CD4-positive, alpha-beta T cell (primary cell): Measurements from ENCODE around the gene MRNIP. TPM values are rescaled to one million over a fixed set of nuclear protein-coding genes. Genes with fewer than 3 reads are reported as not detected.

Source experiments
- ATAC-seq: fragments of 200-7000 bp; cut with Tn5 transposase; one replicate; pipeline ENCODE4 v1.10.0; 2022; ENCODE audit warnings: mild to moderate bottlenecking; ENCODE audit not compliant: poor library complexity
- CTCF ChIA-PET: fragments of 350-600 bp; sonication (Branson Sonifier 250); formaldehyde crosslinking; loops from one replicate; lab custom pipeline; 2021; ENCODE audit warnings: antibody characterized with exemption, inconsistent platforms; lab: Charles Lee
- POLR2A ChIA-PET: fragments of 350-600 bp; sonication (Branson Sonifier 250); formaldehyde crosslinking; loops from one replicate; lab custom pipeline; 2021; ENCODE audit warnings: antibody characterized with exemption, inconsistent platforms; lab: Charles Lee
- DNase-seq, 14 experiments: peaks; one replicate each; pipeline ENCODE4 v3.0.0-alpha.2; 2013 to 2020; ENCODE audit warnings: mixed read lengths in 2 of 14
- H3K27ac ChIP-seq, 2 donors: one replicate each; pipeline versions ENCODE4 v1.5.1 to v1.7.0; 2013; ENCODE audit warnings: low read length in 2 of 2, low read depth in 1 of 2, mild to moderate bottlenecking in 1 of 2
- H3K27me3 ChIP-seq, 2 experiments: 1 replicate in 1 of 2; 2 replicates in 1 of 2; pipeline versions ENCODE4 v1.6.1 to v1.7.0; 2013; ENCODE audit warnings: low read length in 2 of 2, control low read depth in 1 of 2, mild to moderate bottlenecking in 1 of 2, moderate library complexity in 1 of 2; ENCODE audit not compliant: insufficient read depth in 2 of 2, control insufficient read depth in 1 of 2
- H3K36me3 ChIP-seq: one replicate; pipeline ENCODE4 v1.6.1; 2013; ENCODE audit warnings: low read length, control low read depth; ENCODE audit not compliant: insufficient read depth
- H3K4me1 ChIP-seq: one replicate; pipeline ENCODE4 v1.6.1; 2013; ENCODE audit warnings: low read length, control low read depth; ENCODE audit not compliant: insufficient read depth
- H3K4me3 ChIP-seq: one replicate; pipeline ENCODE4 v1.5.1; 2013; ENCODE audit warnings: mild to moderate bottlenecking, low read length, moderate library complexity
- H3K9me3 ChIP-seq, 2 experiments: 1 replicate in 1 of 2; 2 replicates in 1 of 2; pipeline versions ENCODE4 v1.6.1 to v1.7.0; 2013; ENCODE audit warnings: low read length in 2 of 2, mild to moderate bottlenecking in 2 of 2, control low read depth in 1 of 2, moderate library complexity in 1 of 2; ENCODE audit not compliant: control insufficient read depth in 1 of 2, insufficient read depth in 1 of 2
- H3K27ac Mint-ChIP-seq: one replicate; pipeline ENCODE4 v1.8.0; 2020; ENCODE audit warnings: mixed read lengths
- H3K27me3 Mint-ChIP-seq: one replicate; pipeline ENCODE4 v1.8.0; 2021; ENCODE audit warnings: mixed read lengths
- H3K36me3 Mint-ChIP-seq: one replicate; pipeline ENCODE4 v1.8.0; 2021; ENCODE audit warnings: low read depth, mixed read lengths
- H3K4me1 Mint-ChIP-seq: one replicate; pipeline ENCODE4 v1.8.0; 2021; ENCODE audit warnings: low read depth, mixed read lengths
- H3K4me3 Mint-ChIP-seq: one replicate; pipeline ENCODE4 v1.8.0; 2020; ENCODE audit warnings: mild to moderate bottlenecking, mixed read lengths
- H3K9me3 Mint-ChIP-seq: one replicate; pipeline ENCODE4 v1.8.0; 2020; ENCODE audit warnings: mixed read lengths
- intact Hi-C, 2 experiments: fragments of 100-400 bp; cut with DNase I in 1 of 2; cut with micrococcal nuclease in 1 of 2; formaldehyde crosslinking; loops; one replicate each; pipeline versions ENCODE4 v1.15.1 to v1.9.0; 2023 to 2025; cut with DNase I, micrococcal nuclease
- total RNA-seq, 174 experiments: library from RNA in 2 of 174; stranded (reverse) in 2 of 174; gene quantifications; one replicate each; pipeline ENCODE4 v1.2.3 and lab custom pipeline; 2021 to 2026
- TF ChIP-seq, protein P1 (sequence below): fragments of 200-600 bp; IDR thresholded peaks from one replicate; pipeline ENCODE4 v1.8.0; 2022; ENCODE audit warnings: antibody characterized with exemption, mild to moderate bottlenecking

The MRNIP gene
- total RNA-seq, 2 experiments from 2014 or later, result 31.8 to 32.8 TPM

DNA sequence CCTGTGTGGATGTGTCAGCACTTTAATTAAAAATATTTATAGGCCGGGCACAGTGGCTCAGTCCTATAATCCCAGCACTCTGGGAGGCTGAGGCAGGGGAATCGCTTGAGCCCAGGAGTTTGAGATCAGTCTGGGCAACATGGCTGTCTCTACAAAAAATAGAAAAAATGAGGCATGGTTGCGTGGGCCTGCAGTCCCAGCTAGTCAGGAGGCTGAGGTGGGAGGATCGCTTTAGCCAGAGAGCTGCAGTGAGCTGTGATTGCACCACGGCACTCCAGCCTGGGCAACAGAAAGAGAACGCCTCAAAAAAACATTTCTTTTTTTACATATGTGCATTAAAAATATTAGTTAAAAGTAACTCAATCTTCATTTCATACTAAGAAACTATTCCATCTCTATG lies 42.8 kb upstream of the MRNIP start:
- no peak for DNase-seq
- peaks cover 54% of the 10 kb centered on the region for H3K36me3 Mint-ChIP-seq
- no peaks in the 10 kb centered on the region for H3K27me3 Mint-ChIP-seq
- no peak overlapping the region for H3K4me3 Mint-ChIP-seq
- intact Hi-C loops, result loop anchor here in 1 of 2 experiments (10.0 kb wide), 1 partner anchor 217 kb away; the partner anchor contains the start of gene CBY3
- no peaks in the 10 kb centered on the region for H3K9me3 Mint-ChIP-seq
- ChIA-PET CTCF (no interaction called here), POLR2A (interaction anchor here (1.2 kb wide), 1 partner anchor 278 kb away, joined by 3 read pairs; the partner anchor contains the start of gene HNRNPH1)
- no peaks in the 10 kb centered on the region for H3K27me3 ChIP-seq
- H3K4me1 ChIP-seq, result peaks cover 5% of the 10 kb centered on the region
- no peak for ATAC-seq
- H3K9me3 ChIP-seq, result no peaks in the 10 kb centered on the region
- H3K4me1 Mint-ChIP-seq, result peaks cover 11% of the 10 kb centered on the region
- H3K27ac Mint-ChIP-seq, result no peak overlapping the region
- H3K4me3 ChIP-seq, result no peak overlapping the region
- no peak overlapping the region for H3K27ac ChIP-seq
- H3K36me3 ChIP-seq, result peaks cover 58% of the 10 kb centered on the region
- TF ChIP-seq, protein P1, sequence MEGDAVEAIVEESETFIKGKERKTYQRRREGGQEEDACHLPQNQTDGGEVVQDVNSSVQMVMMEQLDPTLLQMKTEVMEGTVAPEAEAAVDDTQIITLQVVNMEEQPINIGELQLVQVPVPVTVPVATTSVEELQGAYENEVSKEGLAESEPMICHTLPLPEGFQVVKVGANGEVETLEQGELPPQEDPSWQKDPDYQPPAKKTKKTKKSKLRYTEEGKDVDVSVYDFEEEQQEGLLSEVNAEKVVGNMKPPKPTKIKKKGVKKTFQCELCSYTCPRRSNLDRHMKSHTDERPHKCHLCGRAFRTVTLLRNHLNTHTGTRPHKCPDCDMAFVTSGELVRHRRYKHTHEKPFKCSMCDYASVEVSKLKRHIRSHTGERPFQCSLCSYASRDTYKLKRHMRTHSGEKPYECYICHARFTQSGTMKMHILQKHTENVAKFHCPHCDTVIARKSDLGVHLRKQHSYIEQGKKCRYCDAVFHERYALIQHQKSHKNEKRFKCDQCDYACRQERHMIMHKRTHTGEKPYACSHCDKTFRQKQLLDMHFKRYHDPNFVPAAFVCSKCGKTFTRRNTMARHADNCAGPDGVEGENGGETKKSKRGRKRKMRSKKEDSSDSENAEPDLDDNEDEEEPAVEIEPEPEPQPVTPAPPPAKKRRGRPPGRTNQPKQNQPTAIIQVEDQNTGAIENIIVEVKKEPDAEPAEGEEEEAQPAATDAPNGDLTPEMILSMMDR, result no peak

DNA sequence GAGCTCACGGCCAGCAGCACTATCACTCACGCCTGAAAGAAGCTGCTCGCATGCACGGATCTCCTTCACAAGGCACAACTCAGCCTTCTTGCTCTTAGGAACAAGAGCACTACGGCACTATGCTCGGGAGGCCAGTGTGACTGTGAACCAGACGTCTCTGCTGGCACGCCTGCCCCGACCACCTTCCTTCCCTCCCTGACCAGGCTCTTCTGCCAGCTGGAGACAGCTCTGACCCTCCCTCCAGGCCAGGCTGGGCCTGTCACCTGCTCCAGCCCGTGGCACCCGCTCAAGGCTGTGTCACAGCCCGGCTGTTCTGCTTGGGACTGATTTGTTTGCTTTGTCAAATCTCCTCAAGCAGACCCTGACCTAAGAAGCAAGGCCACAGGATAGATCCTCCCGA lies 42.1 kb upstream of the MRNIP start:
- Histone ChIP-seq H3K4me1 (no peaks in the 10 kb centered on the region), H3K27ac (no peak overlapping the region), H3K9me3 (no peaks in the 10 kb centered on the region), H3K4me3 (no peak overlapping the region), H3K36me3 (peaks cover 60% of the 10 kb centered on the region), H3K27me3 (no peaks in the 10 kb centered on the region)
- intact Hi-C loops, result loop anchor here in 1 of 2 experiments (10.0 kb wide), 1 partner anchor 216 kb away; the partner anchor contains the start of gene CBY3
- ATAC-seq, result no peak
- Mint-ChIP-seq H3K4me3 (no peak overlapping the region), H3K9me3 (no peaks in the 10 kb centered on the region), H3K27ac (no peak overlapping the region), H3K27me3 (no peaks in the 10 kb centered on the region), H3K36me3 (peaks cover 57% of the 10 kb centered on the region), H3K4me1 (peaks cover 4% of the 10 kb centered on the region)
- ChIA-PET POLR2A (no interaction called here), CTCF (no interaction called here)
- no peak for DNase-seq
- TF ChIP-seq, protein P1, result no peak

DNA sequence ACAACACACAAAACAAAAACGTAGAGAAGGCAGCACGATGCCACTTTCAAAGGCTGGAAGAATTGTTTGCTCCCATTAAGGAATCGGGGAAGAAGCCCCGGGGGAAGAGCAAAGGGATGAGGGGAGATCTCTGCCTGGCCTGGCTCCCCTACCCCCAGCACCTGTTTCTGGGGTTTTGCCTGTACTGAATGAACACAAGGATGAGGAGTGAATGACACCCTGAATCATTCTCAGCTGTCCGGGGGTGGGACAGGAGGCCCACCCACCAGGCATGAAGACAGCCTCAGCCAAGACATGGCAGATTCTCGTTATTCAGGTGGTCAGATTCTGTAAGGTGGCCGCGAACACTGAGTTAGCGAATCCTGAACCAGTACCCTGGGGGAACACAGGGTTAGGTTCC lies 41.6 kb upstream of the MRNIP start:
- Mint-ChIP-seq H3K27ac (no peak overlapping the region), H3K36me3 (peaks cover 60% of the 10 kb centered on the region), H3K4me3 (no peak overlapping the region), H3K4me1 (peaks cover 4% of the 10 kb centered on the region), H3K9me3 (no peaks in the 10 kb centered on the region), H3K27me3 (no peaks in the 10 kb centered on the region)
- Histone ChIP-seq H3K36me3 (peaks cover 65% of the 10 kb centered on the region), H3K9me3 (no peaks in the 10 kb centered on the region), H3K27me3 (no peaks in the 10 kb centered on the region), H3K27ac (no peak overlapping the region), H3K4me1 (no peaks in the 10 kb centered on the region), H3K4me3 (no peak overlapping the region)
- TF ChIP-seq, protein P1, result no peak
- POLR2A ChIA-PET, result no interaction called here
- no peak for DNase-seq
- intact Hi-C loops, result loop anchor here in 1 of 2 experiments (10.0 kb wide), 1 partner anchor 215 kb away; the partner anchor contains the start of gene CBY3
- CTCF ChIA-PET, result no interaction called here
- no peak for ATAC-seq
